ENCODE results near the gene PYCARD.

DNA sequence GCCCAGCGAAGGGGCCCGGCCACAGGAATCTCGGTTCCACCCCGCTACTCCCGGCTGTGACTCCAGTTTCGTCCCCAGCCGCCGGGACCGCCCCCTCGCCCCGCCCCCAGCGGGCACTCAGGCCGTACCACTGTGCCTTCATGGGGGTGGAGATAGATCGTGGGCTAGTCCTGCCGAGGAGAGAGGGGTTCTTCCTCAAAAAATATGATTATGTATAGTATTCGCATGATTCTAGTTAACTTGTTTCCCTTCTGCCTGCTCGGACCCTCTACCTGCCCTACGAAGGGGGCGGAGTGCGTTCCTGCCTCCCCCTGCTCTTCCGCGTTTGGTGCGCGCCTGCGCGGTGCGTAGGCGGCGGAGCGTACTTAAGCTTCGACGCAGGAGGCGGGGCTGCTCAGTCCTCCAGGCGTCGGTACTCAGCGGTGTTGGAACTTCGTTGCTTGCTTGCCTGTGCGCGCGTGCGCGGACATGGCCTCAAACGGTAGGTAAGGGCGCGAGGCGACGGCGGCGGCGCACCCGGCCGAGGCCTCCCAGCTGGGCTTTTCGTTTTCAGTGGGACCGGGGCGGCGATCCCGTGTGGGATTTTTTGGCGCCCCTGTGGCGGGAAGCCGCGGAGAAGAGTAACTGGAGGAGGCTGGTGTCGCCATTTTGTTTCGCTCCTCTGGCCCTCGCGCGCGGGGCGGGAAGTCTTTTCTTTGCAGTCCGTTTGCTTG lies 22.7 kb downstream of the PYCARD start, which contains the start of gene FUS:
- TF ChIP-seq GATA2 (IDR thresholded peaks at IDR 0.05; ENCODE audit: low read depth, low read length), result no peak
- no peak for TF ChIP-seq GATA3 (IDR thresholded peaks at IDR 0.05; ENCODE audit: low read depth, low read length)

Measured in SH-SY5Y (cell line).